ENCODE measurements around the gene MAGED2. TPM values are rescaled to one million over a fixed set of nuclear protein-coding genes. Genes with fewer than 3 reads are reported as not detected.

The MAGED2 gene
- total and polyA plus RNA-seq, 8 donors: 4.1 to 220 (median 80.1) TPM

- intact Hi-C loops (cut with DNase I; ENCODE audit: low total_unique reads): no loop called here
- H3K36me3 ChIP-seq: no peaks in the 10 kb centered on the region
- no peaks in the 10 kb centered on the region for H3K27me3 ChIP-seq
- no peak overlapping the region for H3K27ac ChIP-seq
- TF ChIP-seq POLR2A (IDR thresholded peaks at IDR 0.05) (no peak), EP300 (IDR thresholded peaks at IDR 0.05) (no peak), CTCF (IDR thresholded peaks at IDR 0.05) (no peak), POLR2AphosphoS5 (IDR thresholded peaks at IDR 0.05) (no peak)
- no peak overlapping the region for H3K4me3 ChIP-seq
- peak in 1 of 2 donors; percentile 67 for DNase-seq
- H3K4me1 ChIP-seq: no peaks in the 10 kb centered on the region
- H3K9me3 ChIP-seq: no peaks in the 10 kb centered on the region
- WGBS, 5 donors: 18 to 83% (median 23%) methylated on average over 1 of the region's 1 CpG; no CpG with 5 or more reads in 1 of the 5 donors
Observed at GRCh38 chrX:54794028-54794427, 13.5 kb upstream of the MAGED2 start.

- H3K9me3 ChIP-seq: no peaks in the 10 kb centered on the region
- no peak for TF ChIP-seq EP300 (IDR thresholded peaks at IDR 0.05)
- no peak for TF ChIP-seq POLR2AphosphoS5 (IDR thresholded peaks at IDR 0.05)
- TF ChIP-seq POLR2A (IDR thresholded peaks at IDR 0.05): no peak
- no peak for TF ChIP-seq CTCF (IDR thresholded peaks at IDR 0.05)
- H3K36me3 ChIP-seq: no peaks in the 10 kb centered on the region
- intact Hi-C loops (cut with DNase I; ENCODE audit: low total_unique reads): loop anchor here (5.0 kb wide), 1 partner anchor 208 kb away; the partner anchor contains the start of gene APEX2
- 38 to 75% (median 56%) methylated on average over 3 to 4 of the region's 4 CpGs for WGBS, 5 donors
- no peak for DNase-seq
- H3K27me3 ChIP-seq: no peaks in the 10 kb centered on the region
- no peaks in the 10 kb centered on the region for H3K4me1 ChIP-seq
- no peak overlapping the region for H3K4me3 ChIP-seq
- H3K27ac ChIP-seq: no peak overlapping the region
Observed at GRCh38 chrX:54794795-54795194, 12.8 kb upstream of the MAGED2 start.

GRCh38 chrX:54798137-54798536 lies 9.4 kb upstream of the MAGED2 start, which contains the start of gene ITIH6:
Gene ITIH6, minus strand, starts transcription at chrX:54798255. Its CDS starts 45 bp downstream, at chrX:54798210.
- TF ChIP-seq EP300 (IDR thresholded peaks at IDR 0.05): no peak
- no peak for TF ChIP-seq POLR2A (IDR thresholded peaks at IDR 0.05)
- no peak for TF ChIP-seq CTCF (IDR thresholded peaks at IDR 0.05)
- no peak for TF ChIP-seq POLR2AphosphoS5 (IDR thresholded peaks at IDR 0.05)
- no peaks in the 10 kb centered on the region for H3K4me1 ChIP-seq
- intact Hi-C loops (cut with DNase I; ENCODE audit: low total_unique reads): loop anchor here (5.0 kb wide), 1 partner anchor 204 kb away; the partner anchor contains the start of gene APEX2
- H3K27me3 ChIP-seq: no peaks in the 10 kb centered on the region
- H3K36me3 ChIP-seq: no peaks in the 10 kb centered on the region
- no peak within 1 kb of the TSS for H3K27ac ChIP-seq
- DNase-seq: peak in 1 of 2 donors; percentile 26
- WGBS, 5 donors: 53 to 71% (median 62%) methylated on average over 2 of the region's 2 CpGs
- H3K4me3 ChIP-seq: no peak within 1 kb of the TSS
- no peaks in the 10 kb centered on the region for H3K9me3 ChIP-seq

GRCh38 chrX:54799046-54799445 lies 8.5 kb upstream of the MAGED2 start:
- 71 to 93% (median 80%) methylated on average over 2 of the region's 2 CpGs; no CpG with 5 or more reads in 1 of the 5 donors for WGBS, 5 donors
- Histone ChIP-seq H3K27ac (no peak overlapping the region), H3K4me1 (no peaks in the 10 kb centered on the region), H3K27me3 (no peaks in the 10 kb centered on the region), H3K36me3 (no peaks in the 10 kb centered on the region), H3K9me3 (no peaks in the 10 kb centered on the region), H3K4me3 (no peak overlapping the region)
- TF ChIP-seq POLR2AphosphoS5 (IDR thresholded peaks at IDR 0.05) (no peak), EP300 (IDR thresholded peaks at IDR 0.05) (no peak), CTCF (IDR thresholded peaks at IDR 0.05) (no peak), POLR2A (IDR thresholded peaks at IDR 0.05) (no peak)
- intact Hi-C loops (cut with DNase I; ENCODE audit: low total_unique reads): loop anchor here (5.0 kb wide), 1 partner anchor 203 kb away; the partner anchor contains the start of gene APEX2
- no peak for DNase-seq
